Mucosa of rectum (tissue), 2 donors: ENCODE measurements around the gene ARHGAP5.

Source experiments
- H3K27ac ChIP-seq, 2 donors: one replicate each; pipeline ENCODE4 v1.7.0; 2013; ENCODE audit warnings: inconsistent platforms in 2 of 2, low read depth in 2 of 2, low read length in 2 of 2
- H3K27me3 ChIP-seq, 2 donors: one replicate each; pipeline ENCODE4 v1.7.0; 2013; ENCODE audit warnings: low read length in 2 of 2; ENCODE audit not compliant: control insufficient read depth in 2 of 2, insufficient read depth in 2 of 2
- H3K36me3 ChIP-seq, 2 donors: one replicate each; pipeline ENCODE4 v1.7.0; 2013; ENCODE audit warnings: low read length in 2 of 2; ENCODE audit not compliant: control insufficient read depth in 2 of 2, insufficient read depth in 2 of 2
- H3K4me1 ChIP-seq, 2 donors: one replicate each; pipeline ENCODE4 v1.7.0; 2013; ENCODE audit warnings: low read length in 2 of 2, mild to moderate bottlenecking in 1 of 2; ENCODE audit not compliant: control insufficient read depth in 2 of 2, insufficient read depth in 2 of 2
- H3K4me3 ChIP-seq, 2 donors: one replicate each; pipeline ENCODE4 v1.7.0; 2013; ENCODE audit warnings: low read length in 2 of 2
- H3K9ac ChIP-seq, 2 donors: one replicate each; pipeline ENCODE4 v1.7.0; 2013; ENCODE audit warnings: low read length in 2 of 2, low read depth in 1 of 2, mild to moderate bottlenecking in 1 of 2
- H3K9me3 ChIP-seq, 2 donors: one replicate each; pipeline ENCODE4 v1.7.0; 2013; ENCODE audit warnings: low read length in 2 of 2; ENCODE audit not compliant: control insufficient read depth in 2 of 2
- donor health status: healthy.
- donor health status: Normal muscosa, but diverticular disease.

The ARHGAP5 gene

GRCh38 chr14:32166924-32167323, 89.8 kb downstream of the ARHGAP5 start:
- H3K9ac ChIP-seq: no peak overlapping the region
- H3K4me3 ChIP-seq: no peak overlapping the region
- no peaks in the 10 kb centered on the region for H3K36me3 ChIP-seq
- no peaks in the 10 kb centered on the region for H3K9me3 ChIP-seq
- no peaks in the 10 kb centered on the region for H3K4me1 ChIP-seq
- H3K27ac ChIP-seq: no peak overlapping the region
- no peaks in the 10 kb centered on the region for H3K27me3 ChIP-seq

- Histone ChIP-seq H3K4me3 (no peak overlapping the region), H3K9me3 (no peaks in the 10 kb centered on the region), H3K27me3 (no peaks in the 10 kb centered on the region), H3K27ac (no peak overlapping the region), H3K9ac (no peak overlapping the region), H3K36me3 (no peaks in the 10 kb centered on the region), H3K4me1 (no peaks in the 10 kb centered on the region)
These were observed 90.8 kb downstream of the ARHGAP5 start for GRCh38 chr14:32167907-32168306.

- no peaks in the 10 kb centered on the region for H3K4me1 ChIP-seq
- H3K27me3 ChIP-seq: no peaks in the 10 kb centered on the region
- no peak overlapping the region for H3K4me3 ChIP-seq
These were observed 92.1 kb downstream of the ARHGAP5 start for GRCh38 chr14:32169191-32169590.

GRCh38 chr14:32171469-32171868, 94.4 kb downstream of the ARHGAP5 start:
- H3K27me3 ChIP-seq: no peaks in the 10 kb centered on the region
- H3K4me3 ChIP-seq: no peak overlapping the region
- no peaks in the 10 kb centered on the region for H3K36me3 ChIP-seq
- H3K9ac ChIP-seq: no peak overlapping the region
- no peaks in the 10 kb centered on the region for H3K9me3 ChIP-seq
- no peaks in the 10 kb centered on the region for H3K4me1 ChIP-seq
- no peak overlapping the region for H3K27ac ChIP-seq

More at GRCh38 chr14:32169191-32169590, 92.1 kb downstream of the ARHGAP5 start:
- no peak overlapping the region for H3K9ac ChIP-seq
- H3K36me3 ChIP-seq: no peaks in the 10 kb centered on the region
- H3K27ac ChIP-seq: no peak overlapping the region
- H3K9me3 ChIP-seq: no peaks in the 10 kb centered on the region

- peaks cover 3 to 5% of the 10 kb centered on the region in 2 donors for H3K9me3 ChIP-seq
- no peak overlapping the region for H3K4me3 ChIP-seq
- H3K36me3 ChIP-seq: no peaks in the 10 kb centered on the region
- no peaks in the 10 kb centered on the region for H3K27me3 ChIP-seq
- no peak overlapping the region for H3K27ac ChIP-seq
- H3K4me1 ChIP-seq: peaks cover 0 to 3% of the 10 kb centered on the region in 2 donors
- H3K9ac ChIP-seq: no peak overlapping the region
These were observed 106.3 kb downstream of the ARHGAP5 start for GRCh38 chr14:32183151-32184058.

- Histone ChIP-seq H3K9me3 (peaks cover 3 to 5% of the 10 kb centered on the region in 2 donors), H3K36me3 (no peaks in the 10 kb centered on the region), H3K27me3 (no peaks in the 10 kb centered on the region), H3K4me3 (no peak overlapping the region), H3K9ac (no peak overlapping the region), H3K4me1 (peaks cover 0 to 3% of the 10 kb centered on the region in 2 donors), H3K27ac (no peak overlapping the region)
These were observed 108.0 kb downstream of the ARHGAP5 start for GRCh38 chr14:32185097-32185496.

- Histone ChIP-seq H3K27ac (no peak overlapping the region), H3K9me3 (peaks cover 3 to 5% of the 10 kb centered on the region in 2 donors), H3K9ac (no peak overlapping the region), H3K4me1 (peaks cover 0 to 3% of the 10 kb centered on the region in 2 donors), H3K36me3 (no peaks in the 10 kb centered on the region), H3K4me3 (no peak overlapping the region), H3K27me3 (no peaks in the 10 kb centered on the region)
These were observed 109.1 kb downstream of the ARHGAP5 start for GRCh38 chr14:32186248-32186647.

GRCh38 chr14:32189811-32190210, 112.7 kb downstream of the ARHGAP5 start:
- Histone ChIP-seq H3K9me3 (peaks cover 3 to 5% of the 10 kb centered on the region in 2 donors), H3K9ac (no peak overlapping the region), H3K27ac (no peak overlapping the region), H3K27me3 (no peaks in the 10 kb centered on the region), H3K36me3 (no peaks in the 10 kb centered on the region), H3K4me3 (no peak overlapping the region), H3K4me1 (no peaks in the 10 kb centered on the region)

GRCh38 chr14:32190673-32191072, 113.6 kb downstream of the ARHGAP5 start:
- Histone ChIP-seq H3K9ac (no peak overlapping the region), H3K27ac (no peak overlapping the region), H3K36me3 (no peaks in the 10 kb centered on the region), H3K9me3 (no peaks in the 10 kb centered on the region), H3K4me3 (no peak overlapping the region), H3K4me1 (no peaks in the 10 kb centered on the region), H3K27me3 (no peaks in the 10 kb centered on the region)

GRCh38 chr14:32192712-32193373, 115.7 kb downstream of the ARHGAP5 start:
- no peaks in the 10 kb centered on the region for H3K4me1 ChIP-seq
- no peak overlapping the region for H3K27ac ChIP-seq
- H3K9me3 ChIP-seq: no peaks in the 10 kb centered on the region
- no peak overlapping the region for H3K9ac ChIP-seq
- no peak overlapping the region for H3K4me3 ChIP-seq
- H3K36me3 ChIP-seq: no peaks in the 10 kb centered on the region
- H3K27me3 ChIP-seq: no peaks in the 10 kb centered on the region
